ENCODE data around the gene GRK5.

DNA sequence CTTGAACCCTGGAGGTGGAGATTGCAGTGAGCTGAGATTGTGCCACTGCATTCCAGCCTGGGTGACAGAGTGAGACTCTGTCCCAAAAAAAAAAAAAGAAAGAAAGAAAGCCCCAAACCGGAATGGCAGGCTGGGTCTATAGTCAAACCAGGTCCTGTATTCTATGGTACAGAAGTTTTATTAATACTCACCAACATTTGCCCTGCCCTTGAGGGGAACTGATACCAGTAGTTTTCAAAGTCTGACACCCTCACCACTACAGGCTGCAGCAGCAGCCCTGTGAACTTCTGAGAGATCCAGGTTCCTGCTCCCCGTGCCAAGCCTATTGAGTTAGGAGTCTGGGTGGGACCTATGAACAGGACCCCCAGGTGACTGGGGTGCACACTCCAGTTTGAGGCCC is 254.6 kb downstream of the GRK5 start:
- TF ChIP-seq, protein P1, sequence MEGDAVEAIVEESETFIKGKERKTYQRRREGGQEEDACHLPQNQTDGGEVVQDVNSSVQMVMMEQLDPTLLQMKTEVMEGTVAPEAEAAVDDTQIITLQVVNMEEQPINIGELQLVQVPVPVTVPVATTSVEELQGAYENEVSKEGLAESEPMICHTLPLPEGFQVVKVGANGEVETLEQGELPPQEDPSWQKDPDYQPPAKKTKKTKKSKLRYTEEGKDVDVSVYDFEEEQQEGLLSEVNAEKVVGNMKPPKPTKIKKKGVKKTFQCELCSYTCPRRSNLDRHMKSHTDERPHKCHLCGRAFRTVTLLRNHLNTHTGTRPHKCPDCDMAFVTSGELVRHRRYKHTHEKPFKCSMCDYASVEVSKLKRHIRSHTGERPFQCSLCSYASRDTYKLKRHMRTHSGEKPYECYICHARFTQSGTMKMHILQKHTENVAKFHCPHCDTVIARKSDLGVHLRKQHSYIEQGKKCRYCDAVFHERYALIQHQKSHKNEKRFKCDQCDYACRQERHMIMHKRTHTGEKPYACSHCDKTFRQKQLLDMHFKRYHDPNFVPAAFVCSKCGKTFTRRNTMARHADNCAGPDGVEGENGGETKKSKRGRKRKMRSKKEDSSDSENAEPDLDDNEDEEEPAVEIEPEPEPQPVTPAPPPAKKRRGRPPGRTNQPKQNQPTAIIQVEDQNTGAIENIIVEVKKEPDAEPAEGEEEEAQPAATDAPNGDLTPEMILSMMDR (IDR thresholded peaks at IDR 0.05): no peak
- TF ChIP-seq ZFX (IDR thresholded peaks at IDR 0.05; ENCODE audit: borderline replicate concordance): no peak
